NCI-H187 (cell line): Measurements from ENCODE around the gene AQP6.

Source experiments
- DNase-seq, 2 experiments: peaks; one replicate each; lab custom pipeline; 2025; lab: John Stamatoyannopoulos, UW

The AQP6 gene

DNA sequence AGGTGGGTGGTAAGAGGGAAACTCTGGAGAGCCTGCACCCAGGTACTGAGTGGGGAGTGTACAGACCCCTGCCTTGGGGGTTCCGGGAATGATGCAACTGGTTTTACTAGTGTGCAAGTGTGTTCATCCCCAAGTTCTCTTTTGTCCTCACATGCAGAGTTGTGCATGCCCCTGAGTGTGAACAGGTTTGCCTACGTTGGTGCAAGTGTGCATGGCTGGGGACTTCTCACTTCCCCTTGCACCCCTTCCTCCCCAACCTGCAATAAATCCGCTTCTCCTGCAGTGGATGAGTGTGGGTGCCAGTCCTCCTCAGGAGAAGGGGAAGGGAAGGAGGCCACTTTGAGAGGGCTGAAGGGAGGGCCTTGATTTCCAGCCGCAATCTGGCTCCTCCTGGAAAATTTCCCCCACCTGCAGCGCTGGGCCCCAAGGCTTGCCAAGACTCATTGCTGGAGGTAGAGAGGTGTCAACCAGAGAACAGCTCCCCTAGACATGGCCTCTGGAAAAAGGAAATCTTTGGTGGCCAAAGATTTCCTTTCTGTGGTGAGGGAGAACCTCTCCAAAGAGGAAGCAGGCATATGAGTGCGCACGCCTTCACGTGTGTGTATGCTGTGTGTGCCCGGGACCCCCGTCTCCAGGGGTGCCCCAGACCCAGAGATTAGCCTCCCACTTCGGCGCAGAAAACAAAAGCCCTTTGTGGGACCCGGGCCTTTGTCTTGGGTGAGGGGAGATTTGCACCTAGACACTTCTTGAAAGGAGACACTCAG is 16.7 kb upstream of the AQP6 start:
- DNase-seq, result no peak

DNA sequence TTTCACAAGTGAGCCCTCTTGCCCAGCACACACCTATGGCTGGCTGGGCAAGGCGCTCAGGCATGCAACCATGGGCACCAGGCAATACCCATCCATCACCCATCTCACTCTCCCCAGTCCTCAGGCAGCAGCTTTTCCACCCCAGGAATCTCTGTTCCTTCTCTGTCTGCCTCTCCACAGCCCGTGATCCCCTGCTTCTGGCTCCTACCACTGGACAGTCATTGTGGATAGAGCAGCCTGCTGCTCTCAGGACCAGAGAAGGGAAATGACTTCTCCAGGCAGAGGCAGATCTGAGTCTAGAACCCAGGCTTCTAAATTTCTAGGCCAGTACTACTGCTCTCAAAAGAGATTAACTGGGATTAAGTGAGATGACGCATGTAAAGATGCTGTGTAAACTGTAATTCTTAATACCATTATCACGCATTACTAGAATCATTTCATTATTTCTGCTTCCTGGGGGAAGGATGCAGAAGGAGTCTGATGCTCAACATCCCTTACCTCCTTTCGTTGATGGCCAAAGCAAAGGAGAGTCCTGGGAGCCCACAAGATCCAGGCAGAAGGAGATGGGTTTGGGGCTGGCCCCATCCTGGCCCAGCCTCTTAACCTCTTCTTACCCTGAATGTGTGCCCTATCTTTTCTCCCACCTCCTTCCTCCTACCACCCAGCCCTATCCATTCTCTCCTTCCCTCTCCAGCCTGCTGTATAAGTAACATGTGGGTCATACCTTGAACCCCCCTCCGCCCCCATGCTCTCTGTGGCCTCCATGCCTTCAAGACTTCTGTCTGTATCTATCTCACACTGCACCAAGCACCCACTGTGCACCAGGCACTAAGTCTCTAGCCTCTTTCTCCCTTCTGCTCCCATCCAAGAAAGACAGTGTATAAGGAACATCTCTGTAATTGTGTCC is 15.8 kb upstream of the AQP6 start:
- DNase-seq, result no peak

DNA sequence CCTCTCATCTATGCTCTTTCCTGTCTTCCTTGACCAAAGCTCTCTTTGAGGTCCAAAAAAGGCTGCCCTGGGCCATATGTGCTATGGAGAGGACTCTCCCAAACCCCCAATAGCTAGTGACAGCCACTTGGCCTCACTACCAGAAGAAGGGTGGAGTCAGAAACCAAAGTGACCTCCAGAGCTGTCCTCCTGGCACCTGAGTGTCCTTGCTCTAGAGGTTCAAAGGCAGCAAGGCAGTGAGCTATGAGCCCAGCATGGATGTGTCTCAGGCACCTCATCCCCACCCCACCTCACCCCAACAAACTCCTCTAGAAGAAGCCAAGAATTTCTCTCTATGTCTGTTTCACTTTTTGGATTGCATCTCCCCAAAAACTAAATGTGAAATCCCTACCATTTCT is 15.2 kb upstream of the AQP6 start:
- DNase-seq, result no peak

DNA sequence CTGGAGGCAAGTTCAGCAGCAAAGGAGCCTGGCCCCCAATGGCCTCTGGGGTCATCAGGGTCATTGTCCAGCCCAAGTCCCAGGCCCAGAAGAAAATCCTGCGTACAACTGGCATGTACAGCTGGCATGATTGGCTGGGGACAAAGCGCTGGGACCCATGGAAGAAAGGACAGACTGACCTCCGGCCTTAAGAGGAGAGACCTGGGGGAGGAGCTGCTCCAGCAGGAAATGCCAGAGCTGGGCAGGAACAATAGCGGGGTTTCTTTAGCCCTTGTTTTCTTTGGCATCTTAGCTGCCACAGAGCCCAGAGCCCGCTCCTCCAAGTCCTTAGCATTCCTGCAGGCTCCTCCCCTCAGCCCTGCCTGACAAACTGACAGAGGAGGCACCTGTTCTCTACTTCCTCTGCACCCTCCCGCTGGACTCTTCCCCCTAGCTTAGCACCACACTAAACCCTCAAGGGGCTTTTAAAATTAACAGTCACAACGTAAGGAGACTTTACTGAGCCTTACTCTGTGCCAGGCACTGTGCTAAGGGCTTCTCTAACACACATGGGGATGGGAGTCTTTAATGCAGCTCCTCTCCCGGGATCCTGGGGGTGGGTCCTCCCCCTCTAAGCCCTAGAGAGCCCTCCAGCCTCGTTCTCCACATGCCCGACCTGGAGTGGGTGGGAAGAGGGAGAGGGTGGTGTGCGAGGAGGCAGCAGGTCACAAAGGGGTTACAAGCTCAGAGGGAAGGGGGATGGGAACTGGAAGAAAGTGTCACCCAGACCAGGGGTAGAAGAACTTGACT is 12.9 kb upstream of the AQP6 start:
- DNase-seq, result no peak

DNA sequence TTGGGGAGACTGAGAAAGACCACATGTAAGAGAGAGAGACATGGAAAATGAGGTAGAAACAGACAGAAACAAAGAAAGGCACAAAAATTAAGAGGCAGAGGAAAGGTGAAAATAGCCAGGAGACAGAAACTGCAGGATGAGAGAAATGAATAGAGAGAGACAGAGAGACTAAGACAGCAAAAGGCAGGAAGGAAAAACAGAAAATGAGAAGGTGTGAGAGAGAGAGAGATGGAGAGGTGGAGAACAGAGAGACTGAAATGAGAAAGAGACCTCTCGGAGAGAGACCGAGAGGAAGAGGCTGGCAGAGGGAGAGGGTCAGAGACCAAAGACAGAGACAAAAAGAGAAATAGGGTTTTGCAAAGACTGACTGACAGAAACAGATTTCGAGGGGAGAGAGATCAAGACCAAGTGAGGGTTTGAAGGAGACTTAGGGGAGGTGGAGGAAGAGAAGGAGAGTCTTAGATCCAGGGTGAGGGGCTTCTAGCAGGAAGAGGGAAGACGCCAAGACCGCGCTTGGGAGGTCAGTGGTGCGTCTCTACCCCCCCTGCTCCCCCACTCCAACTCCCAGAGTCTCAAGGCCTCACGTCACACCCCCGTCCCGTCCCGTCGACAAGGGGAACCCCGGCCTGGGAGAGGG is 12.2 kb upstream of the AQP6 start:
- DNase-seq, result no peak

DNA sequence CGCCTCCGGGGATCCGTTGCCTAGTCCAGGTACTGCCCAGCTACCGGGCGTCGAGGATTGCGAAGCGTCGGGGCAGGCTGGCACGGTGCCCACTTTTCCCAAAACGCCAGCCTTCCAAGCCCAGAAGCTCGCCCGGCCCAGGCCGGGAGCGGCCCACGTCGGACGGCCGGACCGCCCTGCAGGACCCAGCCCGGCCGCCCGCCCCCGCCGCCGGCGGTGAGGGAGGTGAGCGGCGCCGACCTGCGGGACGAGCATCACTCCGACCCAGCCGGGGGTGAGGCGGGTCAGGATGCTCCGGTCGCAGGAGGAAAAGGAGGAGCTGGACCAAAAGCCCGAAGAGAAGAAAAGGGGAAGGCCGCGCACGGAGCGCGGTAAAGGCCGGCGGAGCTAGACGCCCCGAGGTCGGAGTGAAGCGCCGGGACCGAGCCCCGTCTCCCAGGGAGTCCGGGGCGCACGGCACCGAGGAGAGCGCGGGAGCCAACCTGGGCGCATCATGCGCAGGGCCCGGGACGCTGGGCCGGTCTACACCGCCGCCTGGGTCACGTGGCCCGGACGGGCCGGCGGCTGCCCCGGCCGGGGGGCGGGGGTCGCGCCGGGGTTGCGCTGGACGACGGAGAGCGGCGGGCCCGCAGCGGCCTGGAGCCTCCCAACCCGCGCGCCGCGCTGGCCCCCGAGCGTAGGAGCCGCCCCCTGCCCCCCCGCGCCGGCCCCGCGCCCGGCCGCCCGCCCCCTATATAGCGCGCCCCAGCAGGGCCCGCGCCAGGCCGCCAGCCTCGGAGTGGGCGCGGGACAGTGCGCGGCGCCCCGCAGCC is 11.4 kb upstream of the AQP6 start, which contains the start of gene AQP5:
TSS of gene AQP5 (plus strand) at position 762 of the 812 bp plus-strand sequence. CDS start 146 bp downstream, outside the sequence.
- no peak for DNase-seq

DNA sequence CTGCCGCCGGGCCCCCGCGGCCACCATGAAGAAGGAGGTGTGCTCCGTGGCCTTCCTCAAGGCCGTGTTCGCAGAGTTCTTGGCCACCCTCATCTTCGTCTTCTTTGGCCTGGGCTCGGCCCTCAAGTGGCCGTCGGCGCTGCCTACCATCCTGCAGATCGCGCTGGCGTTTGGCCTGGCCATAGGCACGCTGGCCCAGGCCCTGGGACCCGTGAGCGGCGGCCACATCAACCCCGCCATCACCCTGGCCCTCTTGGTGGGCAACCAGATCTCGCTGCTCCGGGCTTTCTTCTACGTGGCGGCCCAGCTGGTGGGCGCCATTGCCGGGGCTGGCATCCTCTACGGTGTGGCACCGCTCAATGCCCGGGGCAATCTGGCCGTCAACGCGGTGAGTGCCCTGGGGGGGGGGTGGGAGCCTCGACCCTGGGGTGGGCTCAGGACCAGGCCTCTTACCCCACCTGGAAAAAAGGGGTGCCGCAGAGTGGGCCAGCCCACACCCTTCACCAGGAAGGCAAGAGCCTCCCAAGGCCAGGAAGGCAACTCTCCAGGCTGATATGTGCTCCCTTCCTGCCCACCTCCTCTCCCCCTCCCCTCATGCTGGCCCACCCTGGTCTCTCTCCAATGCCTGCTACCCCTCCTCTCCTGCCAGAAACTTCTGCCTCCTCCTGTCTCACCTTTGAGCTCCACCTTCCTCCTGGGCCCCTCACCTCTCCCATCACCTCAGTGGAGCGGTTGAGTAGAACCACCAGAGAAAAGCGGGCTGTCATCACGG is 10.6 kb upstream of the AQP6 start:
- DNase-seq, result no peak

DNA sequence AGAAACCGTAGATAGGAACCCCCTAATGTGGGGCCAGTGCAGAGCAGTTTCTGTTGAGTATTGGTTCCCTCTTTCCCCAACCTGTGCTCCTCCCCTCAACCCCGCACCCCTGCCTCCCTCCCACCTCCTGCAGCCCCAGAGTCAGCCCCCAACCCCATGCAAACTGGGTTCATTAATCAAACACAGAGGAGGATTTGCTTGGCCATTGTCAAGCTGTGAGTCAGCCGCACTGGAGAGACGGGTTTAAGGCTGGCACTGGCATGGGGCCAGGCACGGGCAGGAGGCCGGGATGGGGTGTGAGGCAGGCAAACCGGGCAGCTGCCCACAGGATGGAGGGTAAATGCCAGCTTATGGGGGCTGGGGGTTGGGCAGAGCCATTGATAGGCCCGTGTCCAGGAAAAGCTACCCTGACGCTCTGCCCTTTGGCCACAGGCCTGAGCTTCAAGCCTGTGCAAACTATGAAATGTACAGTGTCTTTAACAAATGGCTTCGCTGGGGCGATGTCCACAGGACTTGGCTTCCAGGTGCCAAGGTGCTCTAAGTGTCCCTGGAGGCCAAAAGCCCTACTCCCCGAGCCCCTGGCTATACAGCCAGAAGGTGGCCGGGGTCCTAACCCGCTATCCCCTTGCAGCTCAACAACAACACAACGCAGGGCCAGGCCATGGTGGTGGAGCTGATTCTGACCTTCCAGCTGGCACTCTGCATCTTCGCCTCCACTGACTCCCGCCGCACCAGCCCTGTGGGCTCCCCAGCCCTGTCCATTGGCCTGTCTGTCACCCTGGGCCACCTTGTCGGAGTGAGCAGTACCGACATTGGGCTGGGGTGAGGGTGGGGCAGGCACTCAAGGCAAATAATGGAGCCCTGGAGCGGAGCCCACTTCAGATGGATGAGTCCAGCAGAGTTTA is 9.6 kb upstream of the AQP6 start:
- DNase-seq, result no peak

DNA sequence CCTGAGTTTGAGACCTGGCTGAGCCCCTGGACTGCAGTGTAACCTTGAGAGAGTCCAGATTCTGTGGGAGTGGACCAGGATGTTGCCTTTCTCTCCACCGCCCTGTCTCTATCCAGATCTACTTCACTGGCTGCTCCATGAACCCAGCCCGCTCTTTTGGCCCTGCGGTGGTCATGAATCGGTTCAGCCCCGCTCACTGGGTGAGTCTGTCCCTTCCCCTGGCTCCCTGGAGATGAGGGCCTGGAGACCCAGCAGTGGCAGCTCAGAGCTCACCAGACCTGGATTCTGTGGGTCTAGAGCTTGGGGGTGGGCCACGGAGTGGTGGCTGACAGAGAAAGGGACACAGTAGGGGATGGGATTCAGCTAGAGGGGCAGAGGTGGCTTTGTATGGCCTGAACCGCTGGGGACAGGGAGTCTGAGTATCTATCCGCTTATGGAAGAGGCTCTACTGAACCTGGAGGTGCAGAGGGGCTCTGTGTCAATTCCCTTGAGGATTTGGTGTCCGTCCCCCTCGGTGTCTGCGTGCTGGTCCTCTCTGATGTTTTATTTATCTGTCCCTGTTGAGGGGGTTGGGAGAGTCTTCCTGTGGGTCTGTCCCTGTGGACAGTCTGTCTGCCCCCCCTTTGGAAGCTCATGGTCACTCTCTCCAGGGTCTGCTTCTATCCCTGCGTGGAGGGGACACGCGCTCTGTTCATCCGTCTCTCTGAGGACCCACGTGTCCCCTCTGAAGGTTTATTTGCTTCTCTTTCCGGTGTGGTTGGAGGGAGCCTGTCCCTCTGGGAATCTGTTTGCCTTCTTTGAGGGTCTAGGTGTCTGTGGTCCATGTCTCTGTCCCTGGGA is 8.6 kb upstream of the AQP6 start:
- DNase-seq, result no peak

DNA sequence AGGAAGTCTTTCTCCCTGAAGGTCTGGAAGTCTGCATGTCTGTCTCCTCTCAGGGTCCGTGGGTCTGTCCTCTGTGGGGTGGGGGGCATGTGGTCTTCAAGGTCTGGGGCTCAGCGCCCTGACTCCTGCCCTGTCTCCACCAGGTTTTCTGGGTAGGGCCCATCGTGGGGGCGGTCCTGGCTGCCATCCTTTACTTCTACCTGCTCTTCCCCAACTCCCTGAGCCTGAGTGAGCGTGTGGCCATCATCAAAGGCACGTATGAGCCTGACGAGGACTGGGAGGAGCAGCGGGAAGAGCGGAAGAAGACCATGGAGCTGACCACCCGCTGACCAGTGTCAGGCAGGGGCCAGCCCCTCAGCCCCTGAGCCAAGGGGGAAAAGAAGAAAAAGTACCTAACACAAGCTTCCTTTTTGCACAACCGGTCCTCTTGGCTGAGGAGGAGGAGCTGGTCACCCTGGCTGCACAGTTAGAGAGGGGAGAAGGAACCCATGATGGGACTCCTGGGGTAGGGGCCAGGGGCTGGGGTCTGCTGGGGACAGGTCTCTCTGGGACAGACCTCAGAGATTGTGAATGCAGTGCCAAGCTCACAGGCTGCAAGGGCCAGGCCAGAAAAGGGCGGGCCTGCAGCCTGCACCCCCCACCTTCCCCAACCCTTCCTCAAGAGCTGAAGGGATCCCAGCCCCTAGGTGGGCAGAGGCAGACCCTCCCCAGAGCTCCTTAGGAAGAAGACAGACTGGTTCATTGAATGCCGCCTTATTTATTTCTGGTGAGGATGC is 7.7 kb upstream of the AQP6 start:
- DNase-seq, result no peak

DNA sequence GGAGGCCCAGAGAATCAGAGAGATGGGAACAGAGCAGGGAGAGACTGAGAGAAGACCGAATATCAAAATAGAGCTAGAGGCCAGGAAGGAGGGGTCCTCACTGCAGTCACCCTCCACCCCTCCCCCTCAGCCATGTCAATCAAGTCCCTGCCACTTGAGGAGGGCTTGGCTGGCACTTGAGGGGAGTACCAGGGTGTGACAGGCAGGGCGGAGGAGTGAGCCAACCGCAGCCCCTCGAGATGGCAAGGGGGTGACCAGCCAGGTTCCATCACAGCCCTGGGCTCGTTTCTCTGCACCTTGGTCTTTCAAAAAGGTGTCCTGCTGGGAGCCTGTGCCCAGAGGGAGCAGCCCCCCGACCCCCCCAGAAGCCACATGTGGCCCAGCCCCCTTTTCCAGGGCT is 6.9 kb upstream of the AQP6 start:
- no peak for DNase-seq

DNA sequence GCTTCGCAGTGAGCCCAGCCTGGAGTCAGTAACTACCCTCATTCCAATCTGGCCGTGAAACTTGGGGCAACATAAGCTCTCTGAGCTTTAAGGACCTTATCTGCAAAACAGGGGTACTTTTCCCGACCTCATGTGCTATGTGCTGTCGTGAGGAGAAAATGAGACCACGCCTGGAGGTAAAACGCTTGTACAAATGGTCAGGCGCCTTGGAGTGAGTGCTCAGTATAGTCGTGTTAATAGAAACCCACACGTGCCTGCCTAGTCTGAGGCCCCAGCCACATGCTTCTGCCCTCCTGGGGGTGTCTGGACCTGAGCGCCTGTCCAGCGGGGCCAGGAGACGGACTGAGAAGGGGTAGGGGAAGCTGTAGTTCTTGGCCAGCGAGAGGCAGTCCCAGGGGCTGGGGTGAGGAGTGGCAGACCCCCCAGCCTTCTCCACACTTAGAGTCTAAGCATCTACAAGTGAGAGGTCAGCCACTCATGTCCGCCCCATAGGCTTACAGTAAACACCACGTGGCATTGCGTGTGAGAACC is 6.2 kb upstream of the AQP6 start:
- no peak for DNase-seq

DNA sequence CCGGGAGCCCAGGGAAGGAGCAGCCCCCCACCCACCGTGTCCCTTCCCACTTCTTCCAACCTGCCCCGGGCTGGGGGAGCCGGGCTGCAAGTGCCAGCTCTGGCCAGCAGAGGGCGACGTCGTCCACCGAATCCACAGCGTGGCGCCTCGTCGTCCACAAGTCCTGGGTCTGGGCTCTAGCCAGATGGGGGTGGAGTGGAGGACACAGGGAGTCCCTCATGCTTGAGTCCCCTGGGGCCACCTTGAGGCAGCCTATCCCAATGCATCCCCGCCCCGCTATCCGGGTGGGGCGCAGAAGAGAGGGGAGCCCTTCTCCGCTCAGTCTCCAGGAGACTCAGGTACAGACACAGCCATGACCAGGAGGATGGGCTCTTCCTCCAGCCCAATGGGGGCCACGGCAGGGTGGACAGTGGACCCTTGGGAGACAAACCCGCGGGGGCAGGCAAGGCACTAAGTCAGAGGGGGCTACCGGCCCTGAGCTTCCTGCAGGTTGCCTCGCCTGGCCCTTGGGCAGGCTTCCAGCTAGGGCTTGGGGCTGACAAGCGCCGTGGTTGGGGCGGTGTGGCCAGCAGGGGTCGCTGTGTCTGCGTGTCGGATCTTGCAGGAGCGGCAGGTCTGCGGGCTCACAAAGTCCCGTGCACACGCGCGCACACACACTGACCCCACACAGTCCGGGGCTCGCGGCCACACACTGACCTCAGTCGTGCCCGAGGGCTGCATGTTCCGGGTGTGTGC is 5.5 kb upstream of the AQP6 start:
- peak; percentile 67 to 85 for DNase-seq

DNA sequence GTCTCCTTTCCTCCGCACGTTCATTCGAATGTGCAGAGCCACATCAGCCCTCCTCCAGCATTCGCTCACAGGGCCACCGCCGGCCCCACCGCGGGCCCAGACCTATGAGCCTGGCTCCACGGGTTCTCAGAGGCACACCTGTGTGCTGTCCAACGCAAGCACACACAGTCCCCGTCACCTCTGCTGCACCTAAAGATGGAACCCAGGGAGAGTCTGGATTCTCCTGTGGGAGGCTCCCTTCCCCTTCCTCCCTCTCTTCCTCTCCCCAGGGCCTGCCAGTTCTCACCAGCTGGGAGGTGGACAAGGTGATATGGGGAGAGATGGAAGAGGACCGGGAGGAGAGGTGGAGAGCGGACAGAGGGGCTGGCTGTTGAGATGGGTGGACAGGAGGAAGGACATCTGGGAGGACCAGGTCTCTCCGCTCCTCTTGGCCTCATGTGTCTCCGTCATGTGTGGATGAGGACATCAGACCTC is 4.9 kb upstream of the AQP6 start:
- no peak for DNase-seq

DNA sequence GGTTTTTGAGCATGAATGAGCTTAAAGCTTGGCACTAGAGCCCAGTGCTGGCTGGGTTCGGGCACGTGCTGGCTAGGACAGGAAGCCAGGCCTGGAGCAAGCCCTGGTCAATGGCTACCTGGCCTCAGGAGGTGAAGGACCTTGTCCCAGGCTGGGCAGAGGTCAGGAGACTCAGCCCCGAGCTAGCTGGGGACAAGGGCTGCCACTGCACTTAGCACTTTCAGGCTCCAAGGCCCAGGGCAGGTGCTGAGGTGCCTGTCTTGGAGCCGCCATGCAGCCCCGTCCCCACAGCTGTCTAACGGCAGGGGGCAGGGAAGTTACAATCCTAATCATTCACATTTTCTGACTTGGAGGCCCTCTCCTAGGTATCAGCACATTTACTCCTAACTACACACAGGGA is 4.3 kb upstream of the AQP6 start:
- no peak for DNase-seq

DNA sequence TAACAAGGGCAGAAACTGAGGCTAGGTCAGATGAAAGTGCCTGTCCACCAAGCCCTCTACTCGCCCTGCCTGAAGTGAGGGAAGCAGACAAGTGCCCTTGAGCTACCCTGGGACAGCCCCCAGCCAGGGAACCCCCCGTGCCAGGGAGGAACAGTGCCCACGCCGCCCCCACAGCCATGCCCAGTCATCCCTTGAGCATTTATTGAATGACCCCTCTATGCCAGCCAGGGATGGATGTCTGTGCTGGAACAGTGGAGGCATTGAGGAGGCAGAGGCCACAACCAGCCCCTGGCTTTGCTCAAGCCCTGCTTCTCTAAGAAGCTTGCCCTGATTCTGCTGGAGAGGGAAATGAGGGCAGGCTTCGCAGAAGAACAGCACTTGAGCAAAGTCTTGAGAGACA is 3.7 kb upstream of the AQP6 start:
- no peak for DNase-seq
